PC-9 (cell line): ENCODE data around the gene HPS3. TPM values are rescaled to one million over a fixed set of nuclear protein-coding genes. Genes with fewer than 3 reads are reported as not detected.

ENCODE experiments used
- BruUV-seq: library from RNA; stranded (reverse); fragments of 400-500 nt; replicated peaks from 2 replicates; lab custom pipeline; 2021; lab: Mats Ljungman, UMichigan
- CTCF ChIA-PET: fragments of 300-600 bp; sonication (Branson Sonifier 250); formaldehyde crosslinking; loops from one replicate; lab custom pipeline; 2022; ENCODE audit warnings: antibody characterized with exemption; lab: Charles Lee
- POLR2A ChIA-PET: fragments of 300-600 bp; sonication (Branson Sonifier 250); formaldehyde crosslinking; loops from one replicate; lab custom pipeline; 2022; ENCODE audit warnings: antibody characterized with exemption; ENCODE audit not compliant: unreplicated experiment; lab: Charles Lee
- DNase-seq, 2 experiments: peaks; one replicate each; pipeline versions ENCODE4 v3.0.0 to v3.0.0-alpha.2; 2015 to 2022; ENCODE audit warnings: mixed read lengths in 1 of 2
- H2AFZ ChIP-seq: fragments of 200-600 bp; sonication (generic); 2 replicates; pipeline ENCODE4 v1.8.1; 2017; ENCODE audit warnings: antibody characterized with exemption
- H3F3A ChIP-seq: fragments of 200-600 bp; sonication (generic); 2 replicates; pipeline ENCODE4 v1.8.1; 2017; ENCODE audit warnings: antibody characterized with exemption, mild to moderate bottlenecking, low read depth; ENCODE audit not compliant: insufficient read depth
- H3K27ac ChIP-seq: fragments of 200-600 bp; sonication (generic); 2 replicates; pipeline ENCODE4 v1.6.1; 2016; ENCODE audit warnings: mixed run types
- H3K27me3 ChIP-seq: fragments of 200-600 bp; sonication (generic); 2 replicates; pipeline ENCODE4 v1.6.1; 2016; ENCODE audit warnings: low read depth, mixed run types; ENCODE audit not compliant: insufficient read depth
- H3K36me3 ChIP-seq: fragments of 200-600 bp; sonication (generic); 2 replicates; pipeline ENCODE4 v1.6.1; 2016; ENCODE audit warnings: low read depth, mixed run types
- H3K4me1 ChIP-seq: fragments of 200-600 bp; sonication (generic); replicated peaks from 2 replicates; pipeline ENCODE4 v1.6.1; 2016; ENCODE audit warnings: mixed run types; ENCODE audit not compliant: insufficient read depth
- H3K4me2 ChIP-seq: fragments of 200-600 bp; sonication (generic); 2 replicates; pipeline ENCODE4 v1.6.1; 2017; ENCODE audit warnings: mixed run types
- H3K4me3 ChIP-seq: fragments of 200-600 bp; sonication (generic); 2 replicates; pipeline ENCODE4 v1.6.1; 2016; ENCODE audit warnings: mixed run types
- H3K79me2 ChIP-seq: fragments of 200-600 bp; sonication (generic); 2 replicates; pipeline ENCODE4 v1.6.1; 2017; ENCODE audit warnings: low read depth, mixed run types
- H3K9me2 ChIP-seq: fragments of 200-600 bp; sonication (generic); 2 replicates; pipeline ENCODE4 v1.8.1; 2017; ENCODE audit warnings: mild to moderate bottlenecking; ENCODE audit not compliant: insufficient read depth
- H3K9me3 ChIP-seq: fragments of 200-600 bp; sonication (generic); 2 replicates; pipeline ENCODE4 v1.8.1; 2016; ENCODE audit warnings: low read depth; ENCODE audit not compliant: insufficient read depth
- H4K20me1 ChIP-seq: fragments of 200-600 bp; sonication (generic); 2 replicates; pipeline ENCODE4 v1.8.1; 2017; ENCODE audit not compliant: insufficient read depth
- CTCF ChIP-seq: fragments of 200-600 bp; sonication (generic); conservative IDR thresholded peaks from 2 replicates; pipeline ENCODE4 v1.6.1; 2017; ENCODE audit warnings: mixed run types, antibody characterized with exemption, mild to moderate bottlenecking, moderate library complexity
- EZH2 ChIP-seq: fragments of 200-600 bp; sonication (generic); IDR thresholded peaks from 2 replicates; pipeline ENCODE4 v1.8.0; 2017; ENCODE audit warnings: antibody characterized with exemption, low read depth
- intact Hi-C: fragments of 100-400 bp; cut with micrococcal nuclease; formaldehyde crosslinking; loops from one replicate; pipeline ENCODE4 v1.10.0; 2022; ENCODE audit not compliant: unreplicated experiment
- total RNA-seq: library from RNA; stranded (reverse); gene quantifications from 2 replicates; pipeline ENCODE4 v1.2.3, GENCODE V29; 2021

Gene HPS3
- total RNA-seq, 1 experiment from 2014 or later, result 33.4 TPM

- no peaks in the 10 kb centered on the region for H3K27me3 ChIP-seq
- no peak overlapping the region for H3K27ac ChIP-seq
- peak overlapping the region; percentile 84 for H3K4me3 ChIP-seq
- CTCF ChIA-PET, result no interaction called here
- peak overlapping the region; percentile 98 for H2AFZ ChIP-seq
- no peaks in the 10 kb centered on the region for H3K36me3 ChIP-seq
- intact Hi-C loops, result no loop called here
- no peaks in the 10 kb centered on the region for H3K9me2 ChIP-seq
- DNase-seq, result no peak
- H3K9me3 ChIP-seq, result no peaks in the 10 kb centered on the region
- peak overlapping the region; percentile 73 for H3K4me2 ChIP-seq
- peaks cover 38% of the 10 kb centered on the region for H3K79me2 ChIP-seq
- H4K20me1 ChIP-seq, result no peaks in the 10 kb centered on the region
- H3F3A ChIP-seq, result 0 out of 2 replicates have a peak, but pooled peaks cover 6% of the 10 kb centered on the region
- no peak for TF ChIP-seq CTCF
- TF ChIP-seq EZH2, result no peak
- POLR2A ChIA-PET, result interaction anchor here (1.2 kb wide), 1 partner anchor 262 kb away, joined by 4 read pairs; no protein-coding TSS in a partner anchor
- BruUV-seq, result TSS peak; percentile 88
- H3K4me1 ChIP-seq, result peaks cover 19% of the 10 kb centered on the region
Measured at GRCh38 chr3:149128821-149129220, 617 bp upstream of the HPS3 start.

GRCh38 chr3:149131589-149131988 lies 2.2 kb downstream of the HPS3 start:
- CTCF ChIA-PET, result no interaction called here
- H4K20me1 ChIP-seq, result no peaks in the 10 kb centered on the region

GRCh38 chr3:149134575-149134974 lies 5.1 kb downstream of the HPS3 start:
- intact Hi-C loops, result no loop called here
- no TSS peak for BruUV-seq
- H3K27me3 ChIP-seq, result no peaks in the 10 kb centered on the region
- no peak for DNase-seq
- peaks cover 13% of the 10 kb centered on the region for H3K4me1 ChIP-seq
- H3K36me3 ChIP-seq, result no peaks in the 10 kb centered on the region
- no peaks in the 10 kb centered on the region for H3K9me3 ChIP-seq
- ChIA-PET POLR2A (interaction anchor here (0.6 kb wide), 1 partner anchor 153 kb away, joined by 3 read pairs; no protein-coding TSS in a partner anchor), CTCF (interaction anchor here (0.6 kb wide), 1 partner anchor 179 kb away, joined by 21 read pairs; no protein-coding TSS in a partner anchor)
- H3K27ac ChIP-seq, result no peak overlapping the region
- H3K4me3 ChIP-seq, result no peak overlapping the region
- no peak for TF ChIP-seq EZH2
- TF ChIP-seq CTCF, result no peak
- H4K20me1 ChIP-seq, result no peaks in the 10 kb centered on the region
- no peak overlapping the region for H2AFZ ChIP-seq
- H3K4me2 ChIP-seq, result no peak overlapping the region
- 0 out of 2 replicates have a peak, but pooled peaks cover 6% of the 10 kb centered on the region for H3F3A ChIP-seq
- H3K79me2 ChIP-seq, result peaks cover 71% of the 10 kb centered on the region
- H3K9me2 ChIP-seq, result no peaks in the 10 kb centered on the region

More at GRCh38 chr3:149131589-149131988, 2.2 kb downstream of the HPS3 start:
- Histone ChIP-seq H3K79me2 (peaks cover 60% of the 10 kb centered on the region), H3K9me3 (no peaks in the 10 kb centered on the region), H3F3A (0 out of 2 replicates have a peak, but pooled peaks cover 6% of the 10 kb centered on the region), H3K4me1 (peaks cover 19% of the 10 kb centered on the region), H3K4me2 (peak overlapping the region; percentile 73), H3K27ac (no peak overlapping the region), H3K36me3 (no peaks in the 10 kb centered on the region), H2AFZ (no peak overlapping the region), H3K27me3 (no peaks in the 10 kb centered on the region), H3K4me3 (peak overlapping the region; percentile 84; the same call in 1 of the 2 replicates), H3K9me2 (no peaks in the 10 kb centered on the region)
- POLR2A ChIA-PET, result interaction anchor here (0.6 kb wide), 1 partner anchor 61 kb away, joined by 5 read pairs; no protein-coding TSS in a partner anchor
- intact Hi-C loops, result no loop called here
- no peak for DNase-seq
- TF ChIP-seq EZH2 (no peak), CTCF (no peak)
- BruUV-seq, result no TSS peak
